K562 (cell line): ENCODE data around the gene GAPDH. TPM values are rescaled to one million over a fixed set of nuclear protein-coding genes. Genes with fewer than 3 reads are reported as not detected.

Experiments used
- CTBP1 ChIP-seq: fragments of 450-650 bp; IDR thresholded peaks from 2 replicates; pipeline ENCODE4 v1.6.1; 2016; ENCODE audit warnings: borderline replicate concordance
- ERF ChIP-seq: fragments of 450-650 bp; formaldehyde crosslinking; IDR thresholded peaks from 2 replicates; pipeline ENCODE4 v1.4.0; 2020; ENCODE audit warnings: mild to moderate bottlenecking, mixed read lengths
- FOXK1 ChIP-seq: sonication (generic); formaldehyde crosslinking; IDR thresholded peaks from 2 replicates; pipeline ENCODE4 v1.8.0; 2022; ENCODE audit warnings: missing genetic modification reagents, mild to moderate bottlenecking, borderline replicate concordance
- HDAC6 ChIP-seq: IDR thresholded peaks from 2 replicates; pipeline ENCODE4 v1.6.1; 2012; ENCODE audit warnings: low read depth, mild to moderate bottlenecking, control low read depth, inconsistent platforms, low read length, moderate library complexity
- MCM2 ChIP-seq: fragments of 450-650 bp; IDR thresholded peaks from 2 replicates; pipeline ENCODE4 v1.6.1; 2017; ENCODE audit warnings: low read depth, mild to moderate bottlenecking
- MTA3 ChIP-seq: fragments of 450-650 bp; formaldehyde crosslinking; IDR thresholded peaks from 2 replicates; pipeline ENCODE4 v1.6.1; 2017; ENCODE audit warnings: mild to moderate bottlenecking, borderline replicate concordance
- MTF1 ChIP-seq: fragments of 250-450 bp; sonication (Bioruptor Pico); IDR thresholded peaks from 2 replicates; pipeline ENCODE4 v1.9.0; 2021; ENCODE audit warnings: moderate library complexity, mild to moderate bottlenecking, inconsistent platforms, borderline replicate concordance
- PHF8 ChIP-seq: fragments of 200-600 bp; sonication (generic); IDR thresholded peaks from 2 replicates; pipeline ENCODE4 v1.6.1; 2012; ENCODE audit warnings: mixed run types, mild to moderate bottlenecking, inconsistent platforms, low read length, moderate library complexity, borderline replicate concordance
- SIN3B ChIP-seq: fragments of 450-650 bp; IDR thresholded peaks from 2 replicates; pipeline ENCODE4 v1.6.1; 2017; ENCODE audit warnings: low read depth, mild to moderate bottlenecking, moderate library complexity
- STAT5B ChIP-seq: fragments of 250-450 bp; sonication (Bioruptor Pico); IDR thresholded peaks from 2 replicates; pipeline ENCODE4 v1.8.0; 2021; ENCODE audit warnings: mild to moderate bottlenecking, inconsistent platforms
- TGIF2 ChIP-seq: sonication (generic); formaldehyde crosslinking; IDR thresholded peaks from 2 replicates; pipeline ENCODE4 v1.8.1; 2022; ENCODE audit warnings: mild to moderate bottlenecking, missing genetic modification reagents, moderate library complexity
- XRCC5 ChIP-seq: fragments of 200-400 bp; formaldehyde crosslinking; IDR thresholded peaks from 2 replicates; pipeline ENCODE4 v1.6.1; 2017; ENCODE audit warnings: low read depth, mild to moderate bottlenecking, low read length
- ZEB2 ChIP-seq: fragments of 450-650 bp; IDR thresholded peaks from 2 replicates; pipeline ENCODE4 v1.6.1; 2016
- ZKSCAN1 ChIP-seq: fragments of 150-350 bp; IDR thresholded peaks from 2 replicates; pipeline ENCODE4 v1.6.1; 2016; ENCODE audit warnings: low read depth, low read length
- polyA plus RNA-seq, 8 experiments: library from polyadenylated mRNA; depleted of rRNA in 4 of 8; stranded (reverse) in 5 of 8; unstranded in 3 of 8; fragments of >200 nt; fragmentation: Nextera tagmentation in 2 of 8; fragmentation: Illumina TruSeq in 1 of 8; extraction: Ambion mirVana in 2 of 8; extraction: Trizol in 1 of 8; gene quantifications; 2 replicates each; pipeline versions ENCODE4 v1.2.1 to v1.2.3, GENCODE V29; 2011 to 2014; ENCODE audit warnings: inconsistent platforms in 1 of 8, missing spikeins in 1 of 8
- total RNA-seq, 7 experiments: library from RNA; depleted of rRNA in 6 of 7; stranded (reverse); fragments of >200 nt in 6 of 7; fragmentation: Illumina TruSeq in 2 of 7; extraction: Trizol in 2 of 7; gene quantifications; 2 replicates each; pipeline versions ENCODE4 v1.2.1 to v1.2.3, GENCODE V29; 2011 to 2021; ENCODE audit warnings: low replicate concordance in 1 of 7
- TF ChIP-seq, protein P1 (sequence below): fragments of 250-450 bp; sonication (Bioruptor Pico); IDR thresholded peaks from 2 replicates; pipeline ENCODE4 v1.5.1; 2021; ENCODE audit warnings: mild to moderate bottlenecking
- TF ChIP-seq, protein P2 (sequence below): fragments of 450-650 bp; IDR thresholded peaks from 2 replicates; pipeline ENCODE4 v1.6.1; 2016
- TF ChIP-seq, protein P3 (sequence below): fragments of 250-450 bp; sonication (Bioruptor Pico); IDR thresholded peaks from 2 replicates; pipeline ENCODE4 v1.5.0; 2022; ENCODE audit warnings: mild to moderate bottlenecking
- TF ChIP-seq, protein P4 (sequence below): fragments of 200-800 bp; sonication (Bioruptor generic); IDR thresholded peaks from 2 replicates; pipeline ENCODE4 v1.6.1; 2016; ENCODE audit warnings: missing genetic modification characterization, missing compliant biosample characterization

The GAPDH gene
- total and polyA plus RNA-seq, 9 of the 15 experiments (the other 6 are each of a cell fraction or from before 2014, with no cell fraction given), result 2,206 to 6,793 (median 4,217) TPM

DNA sequence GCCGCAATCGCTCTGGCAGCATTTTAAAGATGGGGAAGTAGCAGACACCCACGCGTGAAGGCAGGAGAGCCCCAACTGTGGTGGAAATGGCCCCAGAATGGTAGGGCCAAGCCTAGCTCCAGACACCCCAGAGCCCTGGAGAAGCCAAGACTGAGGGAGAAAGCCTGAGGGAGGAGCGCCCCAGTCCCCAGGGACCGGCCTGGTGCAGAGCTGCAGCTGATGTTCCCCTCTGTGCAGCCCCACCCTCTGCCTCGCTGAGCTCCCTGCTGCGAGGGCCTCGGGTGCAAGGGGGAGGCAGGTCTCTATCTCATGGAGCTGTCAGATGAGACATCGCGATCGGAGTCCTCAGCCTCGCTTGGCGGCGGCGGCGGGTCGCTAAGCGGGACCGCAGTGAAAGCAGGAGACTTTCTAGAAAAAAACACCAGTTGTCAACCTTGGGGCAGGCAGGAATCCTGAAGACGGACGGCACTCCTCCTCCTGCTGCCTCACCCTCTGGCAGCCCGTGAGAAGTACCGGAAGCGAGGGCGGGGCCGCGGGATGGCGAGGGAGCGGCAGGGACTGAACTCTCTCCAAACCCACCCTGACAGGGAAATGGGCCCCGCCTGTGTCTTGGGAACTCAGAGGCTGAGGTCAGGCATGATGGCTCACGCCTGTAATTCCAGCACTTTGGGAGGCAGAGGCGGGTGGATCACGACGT, 6.0 kb downstream of the GAPDH start (continued):
- no peak for TF ChIP-seq FOXK1 (CRISPR knock-in tag)
- no peak for TF ChIP-seq SIN3B
- TF ChIP-seq, protein P1, sequence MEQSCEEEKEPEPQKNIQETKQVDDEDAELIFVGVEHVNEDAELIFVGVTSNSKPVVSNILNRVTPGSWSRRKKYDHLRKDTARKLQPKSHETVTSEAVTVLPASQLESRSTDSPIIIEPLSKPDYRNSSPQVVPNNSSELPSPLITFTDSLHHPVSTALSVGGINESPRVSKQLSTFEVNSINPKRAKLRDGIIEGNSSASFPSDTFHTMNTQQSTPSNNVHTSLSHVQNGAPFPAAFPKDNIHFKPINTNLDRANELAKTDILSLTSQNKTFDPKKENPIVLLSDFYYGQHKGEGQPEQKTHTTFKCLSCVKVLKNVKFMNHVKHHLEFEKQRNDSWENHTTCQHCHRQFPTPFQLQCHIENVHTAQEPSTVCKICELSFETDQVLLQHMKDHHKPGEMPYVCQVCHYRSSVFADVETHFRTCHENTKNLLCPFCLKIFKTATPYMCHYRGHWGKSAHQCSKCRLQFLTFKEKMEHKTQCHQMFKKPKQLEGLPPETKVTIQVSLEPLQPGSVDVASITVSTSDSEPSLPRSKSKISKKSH (CRISPR knock-in tag), result no peak
- TF ChIP-seq, protein P2, sequence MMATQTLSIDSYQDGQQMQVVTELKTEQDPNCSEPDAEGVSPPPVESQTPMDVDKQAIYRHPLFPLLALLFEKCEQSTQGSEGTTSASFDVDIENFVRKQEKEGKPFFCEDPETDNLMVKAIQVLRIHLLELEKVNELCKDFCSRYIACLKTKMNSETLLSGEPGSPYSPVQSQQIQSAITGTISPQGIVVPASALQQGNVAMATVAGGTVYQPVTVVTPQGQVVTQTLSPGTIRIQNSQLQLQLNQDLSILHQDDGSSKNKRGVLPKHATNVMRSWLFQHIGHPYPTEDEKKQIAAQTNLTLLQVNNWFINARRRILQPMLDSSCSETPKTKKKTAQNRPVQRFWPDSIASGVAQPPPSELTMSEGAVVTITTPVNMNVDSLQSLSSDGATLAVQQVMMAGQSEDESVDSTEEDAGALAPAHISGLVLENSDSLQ, result peak; percentile 55
- TF ChIP-seq ERF (CRISPR knock-in tag), result no peak
- TF ChIP-seq, protein P3, sequence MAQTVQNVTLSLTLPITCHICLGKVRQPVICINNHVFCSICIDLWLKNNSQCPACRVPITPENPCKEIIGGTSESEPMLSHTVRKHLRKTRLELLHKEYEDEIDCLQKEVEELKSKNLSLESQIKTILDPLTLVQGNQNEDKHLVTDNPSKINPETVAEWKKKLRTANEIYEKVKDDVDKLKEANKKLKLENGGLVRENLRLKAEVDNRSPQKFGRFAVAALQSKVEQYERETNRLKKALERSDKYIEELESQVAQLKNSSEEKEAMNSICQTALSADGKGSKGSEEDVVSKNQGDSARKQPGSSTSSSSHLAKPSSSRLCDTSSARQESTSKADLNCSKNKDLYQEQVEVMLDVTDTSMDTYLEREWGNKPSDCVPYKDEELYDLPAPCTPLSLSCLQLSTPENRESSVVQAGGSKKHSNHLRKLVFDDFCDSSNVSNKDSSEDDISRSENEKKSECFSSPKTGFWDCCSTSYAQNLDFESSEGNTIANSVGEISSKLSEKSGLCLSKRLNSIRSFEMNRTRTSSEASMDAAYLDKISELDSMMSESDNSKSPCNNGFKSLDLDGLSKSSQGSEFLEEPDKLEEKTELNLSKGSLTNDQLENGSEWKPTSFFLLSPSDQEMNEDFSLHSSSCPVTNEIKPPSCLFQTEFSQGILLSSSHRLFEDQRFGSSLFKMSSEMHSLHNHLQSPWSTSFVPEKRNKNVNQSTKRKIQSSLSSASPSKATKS (CRISPR knock-in tag), result no peak
- no peak for TF ChIP-seq HDAC6
- no peak for TF ChIP-seq STAT5B
- no peak for TF ChIP-seq ZKSCAN1
- TF ChIP-seq ZEB2, result no peak
- TF ChIP-seq XRCC5, result no peak
- TF ChIP-seq, protein P4, sequence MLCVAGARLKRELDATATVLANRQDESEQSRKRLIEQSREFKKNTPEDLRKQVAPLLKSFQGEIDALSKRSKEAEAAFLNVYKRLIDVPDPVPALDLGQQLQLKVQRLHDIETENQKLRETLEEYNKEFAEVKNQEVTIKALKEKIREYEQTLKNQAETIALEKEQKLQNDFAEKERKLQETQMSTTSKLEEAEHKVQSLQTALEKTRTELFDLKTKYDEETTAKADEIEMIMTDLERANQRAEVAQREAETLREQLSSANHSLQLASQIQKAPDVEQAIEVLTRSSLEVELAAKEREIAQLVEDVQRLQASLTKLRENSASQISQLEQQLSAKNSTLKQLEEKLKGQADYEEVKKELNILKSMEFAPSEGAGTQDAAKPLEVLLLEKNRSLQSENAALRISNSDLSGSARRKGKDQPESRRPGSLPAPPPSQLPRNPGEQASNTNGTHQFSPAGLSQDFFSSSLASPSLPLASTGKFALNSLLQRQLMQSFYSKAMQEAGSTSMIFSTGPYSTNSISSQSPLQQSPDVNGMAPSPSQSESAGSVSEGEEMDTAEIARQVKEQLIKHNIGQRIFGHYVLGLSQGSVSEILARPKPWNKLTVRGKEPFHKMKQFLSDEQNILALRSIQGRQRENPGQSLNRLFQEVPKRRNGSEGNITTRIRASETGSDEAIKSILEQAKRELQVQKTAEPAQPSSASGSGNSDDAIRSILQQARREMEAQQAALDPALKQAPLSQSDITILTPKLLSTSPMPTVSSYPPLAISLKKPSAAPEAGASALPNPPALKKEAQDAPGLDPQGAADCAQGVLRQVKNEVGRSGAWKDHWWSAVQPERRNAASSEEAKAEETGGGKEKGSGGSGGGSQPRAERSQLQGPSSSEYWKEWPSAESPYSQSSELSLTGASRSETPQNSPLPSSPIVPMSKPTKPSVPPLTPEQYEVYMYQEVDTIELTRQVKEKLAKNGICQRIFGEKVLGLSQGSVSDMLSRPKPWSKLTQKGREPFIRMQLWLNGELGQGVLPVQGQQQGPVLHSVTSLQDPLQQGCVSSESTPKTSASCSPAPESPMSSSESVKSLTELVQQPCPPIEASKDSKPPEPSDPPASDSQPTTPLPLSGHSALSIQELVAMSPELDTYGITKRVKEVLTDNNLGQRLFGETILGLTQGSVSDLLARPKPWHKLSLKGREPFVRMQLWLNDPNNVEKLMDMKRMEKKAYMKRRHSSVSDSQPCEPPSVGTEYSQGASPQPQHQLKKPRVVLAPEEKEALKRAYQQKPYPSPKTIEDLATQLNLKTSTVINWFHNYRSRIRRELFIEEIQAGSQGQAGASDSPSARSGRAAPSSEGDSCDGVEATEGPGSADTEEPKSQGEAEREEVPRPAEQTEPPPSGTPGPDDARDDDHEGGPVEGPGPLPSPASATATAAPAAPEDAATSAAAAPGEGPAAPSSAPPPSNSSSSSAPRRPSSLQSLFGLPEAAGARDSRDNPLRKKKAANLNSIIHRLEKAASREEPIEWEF (CRISPR knock-in tag), result no peak
- no peak for TF ChIP-seq MTA3
- TF ChIP-seq PHF8, result 0 out of 2 replicates have a peak, but pooled peaks have one; percentile 14
- TF ChIP-seq MTF1 (CRISPR knock-in tag), result no peak
- TF ChIP-seq TGIF2 (CRISPR knock-in tag), result no peak
- peak; percentile 54; the same call in 1 of the 2 replicates for TF ChIP-seq CTBP1
- no peak for TF ChIP-seq MCM2
